GM19035 (cell line): ENCODE results near the gene CASKIN2.
"Not testable (repeated sequence)": the region's sequence is repeated elsewhere in the genome, so short reads cannot be mapped to it uniquely, and the experiment has no call there.

ENCODE experiments used
- ATAC-seq: cut with Tn5 transposase; IDR thresholded peaks from one replicate; pipeline ENCODE4 v1.9.1; 2021; ENCODE audit not compliant: unreplicated experiment

Gene CASKIN2

DNA sequence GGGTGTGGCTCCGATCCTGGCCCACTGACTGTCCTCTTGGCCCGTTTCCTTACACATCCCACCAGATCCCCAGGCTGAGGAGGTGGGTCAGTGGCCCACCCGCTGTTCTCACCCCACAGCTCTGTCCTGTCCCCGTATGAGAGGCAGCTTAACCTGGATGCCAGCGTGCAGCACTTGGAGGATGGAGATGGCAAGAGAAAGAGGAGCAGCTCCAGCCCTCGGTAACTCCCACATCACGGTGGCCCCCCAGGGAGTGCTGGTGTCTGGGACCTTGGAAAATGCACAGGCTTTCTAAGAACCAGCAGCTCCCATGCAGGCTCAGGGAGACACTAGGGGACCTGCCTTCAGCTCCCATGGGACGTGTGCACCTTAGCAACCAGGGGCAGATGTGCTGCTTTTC lies 6.0 kb upstream of the CASKIN2 start:
- ATAC-seq: no peak

DNA sequence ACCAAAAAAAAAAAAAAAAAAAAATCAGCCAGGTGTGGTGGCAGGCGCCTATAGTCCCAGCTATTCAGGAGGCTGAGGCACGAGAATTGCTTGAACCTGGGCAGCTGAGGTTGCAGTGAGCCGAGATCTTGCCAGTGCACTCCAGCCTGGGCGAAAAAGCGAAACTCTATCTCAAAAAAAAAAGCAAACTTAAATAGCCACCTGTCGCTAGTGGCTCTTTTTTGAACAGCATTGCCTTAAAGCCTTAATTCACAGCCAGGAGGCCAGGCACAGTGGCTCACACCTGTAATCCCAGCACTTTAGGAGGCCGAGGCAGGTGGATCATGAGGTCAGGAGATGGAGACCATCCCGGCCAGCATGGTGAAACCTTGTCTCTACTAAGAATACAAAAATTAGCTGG lies 5.1 kb upstream of the CASKIN2 start:
- not testable (repeated sequence) for ATAC-seq

DNA sequence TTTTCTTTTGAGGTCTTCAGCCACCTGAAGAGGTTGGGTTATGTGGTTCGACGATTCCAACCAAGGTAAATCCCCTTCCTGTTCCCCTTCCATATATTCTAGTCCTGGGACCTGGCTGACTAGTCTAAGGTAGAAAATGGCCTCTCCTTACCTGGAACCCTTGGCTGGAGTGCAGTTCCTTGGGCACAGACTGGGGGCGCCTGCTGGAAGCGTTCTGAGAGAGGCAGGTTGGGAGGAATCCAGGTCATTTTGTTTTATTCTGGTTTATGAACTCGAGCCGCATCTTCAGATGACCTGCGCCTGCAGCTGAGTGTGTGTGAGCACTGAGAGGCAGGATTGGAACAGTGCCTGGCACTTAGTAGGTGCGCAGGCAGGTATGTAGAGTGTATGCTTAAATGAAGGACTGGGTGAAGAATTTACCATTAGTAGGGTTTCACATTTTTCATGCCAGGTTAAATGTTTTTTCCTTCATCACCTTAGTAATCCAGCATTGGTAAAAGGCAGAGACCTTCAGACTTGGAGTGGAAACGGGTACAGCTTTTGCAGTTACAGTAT lies 3.7 kb upstream of the CASKIN2 start:
- no peak for ATAC-seq

- no peak for ATAC-seq
These were observed 2.9 kb upstream of the CASKIN2 start for GRCh38 chr17:75518201-75518600.

DNA sequence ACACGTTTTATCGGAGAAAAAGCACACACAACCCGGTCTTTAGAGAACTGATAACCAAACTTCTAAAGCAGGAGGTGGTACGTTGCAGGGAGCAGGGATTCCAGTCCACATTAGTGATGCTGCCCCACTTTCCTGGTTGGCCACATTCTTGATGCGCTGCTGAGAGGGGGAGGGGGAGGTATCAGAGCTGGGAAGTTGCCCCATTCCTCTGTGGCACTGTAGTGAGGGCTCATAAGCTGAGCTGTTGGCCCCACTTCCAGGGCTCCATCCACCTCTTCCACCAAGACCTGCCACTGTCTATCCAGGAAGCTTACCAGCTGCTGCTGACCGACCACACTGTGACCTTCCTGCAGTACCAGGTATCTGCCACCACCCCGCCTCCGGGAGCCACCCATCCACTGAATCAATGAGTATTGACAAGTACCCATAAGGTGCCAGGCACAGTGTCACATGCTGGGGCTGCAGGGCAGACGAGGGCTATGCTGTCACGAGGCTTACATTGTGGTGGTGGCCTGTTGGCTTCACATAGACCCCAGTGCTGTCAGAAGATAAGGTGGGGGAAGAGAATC lies 2.0 kb upstream of the CASKIN2 start:
- no peak for ATAC-seq

- ATAC-seq: peak; percentile 18
These were observed 1.4 kb upstream of the CASKIN2 start for GRCh38 chr17:75516619-75517296.

DNA sequence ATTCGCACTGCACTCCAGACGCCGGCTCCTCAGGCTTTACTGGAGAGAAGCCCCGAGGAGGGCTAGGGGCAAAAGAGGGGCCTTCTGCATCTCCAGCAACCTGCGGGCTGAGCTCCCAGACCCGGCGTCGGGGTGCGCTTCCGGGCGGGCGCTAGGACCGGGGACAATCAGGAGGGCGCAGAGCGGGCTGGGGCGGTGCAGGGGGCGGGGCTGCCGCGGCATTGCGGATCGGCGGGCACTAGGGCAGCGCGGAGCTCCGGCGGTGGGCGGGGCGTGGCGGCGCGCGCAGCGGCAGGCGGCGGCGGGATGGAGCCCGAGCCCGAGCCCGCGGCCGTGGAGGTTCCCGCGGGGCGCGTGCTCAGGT lies 900 bp upstream of the CASKIN2 start, which contains the start of gene TSEN54:
TSEN54 (plus strand) TSS at position 274 of the 364 bp plus-strand sequence; CDS start at position 307, 33 bp downstream.
- peak; percentile 73 for ATAC-seq

DNA sequence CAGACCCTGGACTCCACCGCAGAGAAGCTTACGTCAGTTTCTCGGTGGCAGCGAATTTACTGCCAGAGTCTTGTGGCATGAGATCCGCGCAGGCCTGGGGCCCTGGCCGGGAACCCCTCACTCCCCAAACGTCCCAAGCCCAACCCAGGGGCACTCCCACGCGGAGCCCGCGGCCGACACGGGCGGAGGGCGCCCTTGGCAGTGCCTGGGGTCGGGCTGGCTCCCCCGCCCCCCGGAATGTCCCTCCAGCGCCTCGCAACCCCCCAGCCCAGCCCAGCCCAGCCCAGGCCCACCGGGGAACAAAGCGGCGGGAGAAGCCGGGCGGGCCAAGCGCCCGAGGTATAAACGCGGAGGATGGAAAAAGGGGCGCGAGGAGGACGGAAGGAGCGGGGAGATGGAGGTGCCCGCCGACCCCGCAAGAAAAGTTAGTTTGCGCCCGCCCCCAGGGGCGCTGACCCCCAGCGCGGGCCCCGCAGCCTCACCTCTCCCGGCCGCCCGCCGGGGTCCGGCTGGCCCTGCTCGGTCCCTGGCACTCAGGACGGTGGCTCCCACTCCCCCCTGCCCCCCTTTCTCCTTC lies 330 bp downstream of the CASKIN2 start:
- no peak for ATAC-seq

DNA sequence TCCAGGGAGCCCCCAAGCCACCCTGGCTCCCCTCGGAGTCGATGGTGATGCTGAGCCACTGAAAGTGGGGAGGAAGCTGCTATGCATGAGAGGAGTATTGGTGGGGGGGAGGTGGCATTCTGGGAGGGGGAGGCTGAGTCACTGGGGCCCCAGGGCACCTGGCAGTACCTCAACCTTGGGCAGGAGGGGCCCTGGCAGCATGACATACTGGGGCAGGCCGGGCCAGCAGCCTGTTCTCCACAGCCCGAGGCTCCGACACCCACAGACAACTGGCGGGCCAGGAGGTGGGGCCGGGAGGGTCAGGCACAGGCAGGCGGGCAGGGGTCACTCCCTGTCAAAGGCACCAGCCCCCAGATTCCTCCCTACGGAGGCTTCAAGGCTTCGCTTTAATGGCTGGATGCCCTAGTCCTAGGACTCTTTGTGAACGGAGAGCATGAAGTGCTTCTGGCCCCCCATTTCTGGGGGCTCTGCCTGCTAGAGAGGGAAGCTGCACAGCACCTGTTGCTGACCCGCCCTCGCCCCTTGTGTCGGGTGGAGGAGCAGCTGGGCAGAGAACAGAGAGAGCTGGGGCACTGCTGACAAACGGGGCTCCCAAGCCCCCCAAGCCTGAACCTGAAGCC lies 928 bp downstream of the CASKIN2 start:
- ATAC-seq: no peak

DNA sequence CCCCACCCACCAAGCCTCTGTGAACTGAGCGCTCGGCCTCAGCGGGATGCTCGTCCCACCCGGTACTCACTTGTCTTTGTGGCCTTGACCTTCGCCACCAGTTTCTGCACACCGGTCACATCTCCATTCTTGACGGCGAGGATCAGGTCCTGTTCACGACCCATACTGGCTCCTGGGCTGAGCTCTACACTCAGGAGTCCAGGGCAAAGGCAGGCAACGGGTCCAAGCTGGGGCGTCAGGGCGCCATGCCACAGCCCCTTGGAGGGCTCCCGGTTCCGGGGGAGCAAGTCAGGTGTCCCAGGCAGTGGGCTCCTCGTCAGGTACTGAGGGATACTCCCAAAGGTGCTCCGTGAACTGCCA lies 1.7 kb downstream of the CASKIN2 start:
- no peak for ATAC-seq

DNA sequence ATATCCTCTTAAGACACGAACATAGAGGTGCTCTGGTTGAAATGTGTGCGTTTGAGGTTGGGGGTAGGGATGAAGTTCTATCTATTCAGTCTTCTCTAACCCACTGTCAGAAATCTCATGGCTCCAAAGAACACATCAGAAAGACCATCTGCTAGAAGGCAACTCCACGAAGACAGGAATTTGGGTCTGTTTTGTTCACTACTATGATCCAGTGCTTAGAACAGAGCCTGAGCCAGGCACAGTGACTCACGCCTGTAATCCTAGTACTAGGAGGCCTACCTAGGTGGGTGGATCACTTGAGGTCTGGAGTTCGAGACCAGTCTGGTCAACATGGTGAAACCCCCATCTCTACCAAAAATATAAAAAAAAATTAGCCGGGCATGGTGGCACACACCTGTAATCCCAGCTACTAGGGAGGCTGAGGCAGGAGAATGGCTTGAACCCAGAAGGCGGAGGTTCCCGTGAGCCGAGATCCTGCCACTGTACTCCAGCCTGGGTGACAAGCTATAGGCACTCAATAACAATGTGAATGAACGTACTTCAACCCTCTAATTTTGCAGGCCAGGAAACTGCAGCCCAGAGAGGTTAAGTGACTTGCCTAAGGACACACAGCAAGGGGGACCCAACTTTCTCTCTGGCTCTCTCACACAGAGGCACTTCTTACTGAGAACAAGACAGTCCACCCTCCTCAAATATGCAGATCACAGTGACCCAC lies 2.3 kb downstream of the CASKIN2 start:
- ATAC-seq: no peak

GRCh38 chr17:75511610-75512575 lies 3.4 kb downstream of the CASKIN2 start:
- ATAC-seq: no peak

DNA sequence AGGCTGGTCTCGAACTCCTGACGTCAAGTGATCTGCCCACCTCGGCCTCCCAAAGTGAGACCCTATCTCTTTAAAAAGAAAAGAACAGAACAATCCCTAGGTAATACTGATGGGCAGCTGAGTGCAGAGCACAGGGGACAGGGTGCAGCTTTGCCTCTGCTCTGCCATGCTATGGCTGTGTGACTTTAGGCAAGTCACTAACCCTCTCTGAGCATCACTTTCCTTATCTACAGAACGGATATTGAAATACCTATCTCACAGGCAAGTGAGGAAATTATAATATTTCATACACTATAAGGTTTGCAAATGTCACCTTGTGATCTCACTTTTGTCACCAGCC lies 4.1 kb downstream of the CASKIN2 start:
- no peak for ATAC-seq

- ATAC-seq: no peak
These were observed 5.6 kb downstream of the CASKIN2 start for GRCh38 chr17:75509528-75510258.

- no peak for ATAC-seq
These were observed 6.4 kb downstream of the CASKIN2 start for GRCh38 chr17:75508931-75509361.

GRCh38 chr17:75507733-75508719 lies 7.3 kb downstream of the CASKIN2 start:
- no peak for ATAC-seq

GRCh38 chr17:75506888-75507287 lies 8.4 kb downstream of the CASKIN2 start:
- ATAC-seq: no peak

DNA sequence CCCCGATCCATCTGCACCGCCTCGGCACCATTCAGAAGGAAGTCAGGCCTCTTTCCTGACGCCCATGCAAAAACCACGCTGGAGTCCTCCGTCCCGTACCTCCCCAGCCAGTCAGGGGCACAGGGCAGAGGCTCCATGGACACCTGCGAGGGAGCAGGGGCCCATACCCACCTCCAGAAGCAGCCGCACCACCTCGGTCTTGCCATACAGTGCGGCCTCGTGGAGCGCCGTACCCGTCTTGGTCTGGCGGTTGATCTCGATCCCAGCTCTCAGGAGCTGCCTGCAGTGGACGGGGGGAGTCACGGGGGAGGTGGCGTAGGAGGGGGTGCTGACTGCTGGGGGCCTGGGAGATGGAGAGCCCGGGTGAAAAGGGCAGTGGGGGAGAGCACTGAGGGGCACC lies 9.2 kb downstream of the CASKIN2 start:
- ATAC-seq: no peak
